ENCODE measurements around the gene PHYKPL. TPM values are rescaled to one million over a fixed set of nuclear protein-coding genes. Genes with fewer than 3 reads are reported as not detected.

Gene PHYKPL
- total and polyA plus RNA-seq, 2 donors (not counting 1 experiment from before 2014, with no cell fraction given), result 263 to 313 TPM

DNA sequence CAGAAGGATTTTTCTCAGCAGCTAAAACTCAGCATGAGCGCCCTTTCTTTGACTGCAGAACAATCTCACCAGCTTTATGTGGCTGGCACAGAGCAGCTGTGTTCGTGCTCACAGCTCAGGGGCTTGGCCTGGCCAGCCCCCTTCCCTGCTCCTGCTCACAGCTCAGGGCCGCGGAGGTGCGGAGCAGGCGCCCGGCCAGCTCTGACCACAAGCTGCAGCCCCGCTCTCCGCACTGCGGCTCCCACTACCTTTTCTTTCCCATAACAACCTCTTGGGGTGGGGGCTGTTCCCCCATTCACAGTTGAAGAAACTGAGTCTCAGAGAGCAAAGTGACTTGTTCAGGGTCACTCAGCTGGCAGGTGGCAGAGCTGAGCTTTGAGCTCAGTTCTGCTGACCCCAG, 34.0 kb upstream of the PHYKPL start:
- H3K4me1 ChIP-seq (ENCODE audit: control insufficient read depth in 2 of 2, insufficient read depth in 2 of 2, low read length in 2 of 2), result no peaks in the 10 kb centered on the region
- peaks cover 8% of the 10 kb centered on the region for H3K27me3 Mint-ChIP-seq
- no peak for DNase-seq
- no peak for TF ChIP-seq EZH2 (IDR thresholded peaks at IDR 0.05; ENCODE audit: borderline replicate concordance, insufficient read depth, low read depth, low read length, poor library complexity, severe bottlenecking)
- TF ChIP-seq, protein P1, sequence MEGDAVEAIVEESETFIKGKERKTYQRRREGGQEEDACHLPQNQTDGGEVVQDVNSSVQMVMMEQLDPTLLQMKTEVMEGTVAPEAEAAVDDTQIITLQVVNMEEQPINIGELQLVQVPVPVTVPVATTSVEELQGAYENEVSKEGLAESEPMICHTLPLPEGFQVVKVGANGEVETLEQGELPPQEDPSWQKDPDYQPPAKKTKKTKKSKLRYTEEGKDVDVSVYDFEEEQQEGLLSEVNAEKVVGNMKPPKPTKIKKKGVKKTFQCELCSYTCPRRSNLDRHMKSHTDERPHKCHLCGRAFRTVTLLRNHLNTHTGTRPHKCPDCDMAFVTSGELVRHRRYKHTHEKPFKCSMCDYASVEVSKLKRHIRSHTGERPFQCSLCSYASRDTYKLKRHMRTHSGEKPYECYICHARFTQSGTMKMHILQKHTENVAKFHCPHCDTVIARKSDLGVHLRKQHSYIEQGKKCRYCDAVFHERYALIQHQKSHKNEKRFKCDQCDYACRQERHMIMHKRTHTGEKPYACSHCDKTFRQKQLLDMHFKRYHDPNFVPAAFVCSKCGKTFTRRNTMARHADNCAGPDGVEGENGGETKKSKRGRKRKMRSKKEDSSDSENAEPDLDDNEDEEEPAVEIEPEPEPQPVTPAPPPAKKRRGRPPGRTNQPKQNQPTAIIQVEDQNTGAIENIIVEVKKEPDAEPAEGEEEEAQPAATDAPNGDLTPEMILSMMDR (IDR thresholded peaks at IDR 0.05), result no peak
- 96% methylated on average over 10 of the region's 10 CpGs for WGBS (ENCODE audit: insufficient coverage)
- H3K79me2 ChIP-seq (ENCODE audit: control insufficient read depth, insufficient read depth, low read length), result no peaks in the 10 kb centered on the region
- no peaks in the 10 kb centered on the region for H3K4me1 Mint-ChIP-seq
- CTCF ChIA-PET, result no interaction called here
- no peaks in the 10 kb centered on the region for H4K20me1 ChIP-seq (ENCODE audit: control insufficient read depth, insufficient read depth, low read length, poor library complexity, severe bottlenecking)
- H2AFZ ChIP-seq (ENCODE audit: insufficient read depth, low read depth, low read length, poor library complexity, severe bottlenecking), result no peak overlapping the region
- intact Hi-C loops (cut with micrococcal nuclease), result no loop called here
- H3K4me3 Mint-ChIP-seq, result no peak overlapping the region
- H3K36me3 ChIP-seq (replicated peaks in 1 of 2; ENCODE audit: control extremely low read depth in 1 of 2, control insufficient read depth in 1 of 2, extremely low read depth in 1 of 2, insufficient read depth in 2 of 2, low read length in 1 of 2), result no peaks in the 10 kb centered on the region
- H3K27me3 ChIP-seq (replicated peaks in 1 of 4; ENCODE audit: control extremely low read depth in 1 of 4, control insufficient read depth in 3 of 4, insufficient read depth in 4 of 4, low read length in 3 of 4), result no peaks in the 10 kb centered on the region
- H3K27ac ChIP-seq (ENCODE audit: low read length in 2 of 2), result no peak overlapping the region
- no peak overlapping the region for H3K27ac Mint-ChIP-seq
- H3K4me3 ChIP-seq (ENCODE audit: control extremely low read depth in 1 of 5, extremely low read depth in 1 of 5, insufficient read depth in 1 of 5, low read depth in 2 of 5, low read length in 4 of 5), result no peak overlapping the region
- no peak overlapping the region for H3K9ac ChIP-seq (ENCODE audit: low read length)
- POLR2A ChIA-PET, result no interaction called here
- H3K9me3 ChIP-seq (ENCODE audit: control extremely low read depth in 1 of 3, control insufficient read depth in 2 of 3, insufficient read depth in 1 of 3, low read length in 2 of 3), result no peaks in the 10 kb centered on the region
- H3K9me3 Mint-ChIP-seq (ENCODE audit: insufficient read depth), result peaks cover 4% of the 10 kb centered on the region
- ATAC-seq (ENCODE audit: low read depth), result no peak
- no peak overlapping the region for H3K4me2 ChIP-seq (replicated peaks; ENCODE audit: low read depth, low read length, poor library complexity, severe bottlenecking)

DNA sequence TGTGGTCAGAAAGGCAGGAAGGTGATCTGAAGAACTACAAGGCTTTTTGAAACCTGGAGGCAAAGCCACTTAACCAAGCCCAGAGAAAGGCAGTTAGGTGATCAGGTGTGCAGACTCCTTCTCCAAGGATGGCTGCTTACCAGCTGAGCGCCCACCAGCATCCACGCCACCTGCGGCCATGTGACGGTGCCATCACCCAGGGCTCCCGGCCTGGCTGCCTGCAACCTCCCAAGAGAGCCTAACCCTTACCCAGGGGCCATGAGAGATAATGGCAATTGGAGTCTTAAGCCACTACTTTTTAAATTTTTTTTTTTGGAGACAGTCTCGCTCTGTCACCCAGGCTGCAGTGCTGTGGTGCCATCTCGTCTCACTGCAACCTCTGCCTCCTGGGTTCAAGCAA, 33.1 kb upstream of the PHYKPL start:
- no peak overlapping the region for H3K27ac ChIP-seq (ENCODE audit: low read length in 2 of 2)
- no peak for TF ChIP-seq EZH2 (IDR thresholded peaks at IDR 0.05; ENCODE audit: borderline replicate concordance, insufficient read depth, low read depth, low read length, poor library complexity, severe bottlenecking)
- TF ChIP-seq, protein P1 (IDR thresholded peaks at IDR 0.05), result no peak
- H3K9me3 ChIP-seq (ENCODE audit: control extremely low read depth in 1 of 3, control insufficient read depth in 2 of 3, insufficient read depth in 1 of 3, low read length in 2 of 3), result no peaks in the 10 kb centered on the region
- intact Hi-C loops (cut with micrococcal nuclease), result no loop called here
- H2AFZ ChIP-seq (ENCODE audit: insufficient read depth, low read depth, low read length, poor library complexity, severe bottlenecking), result no peak overlapping the region
- DNase-seq (no peak), ATAC-seq (ENCODE audit: low read depth) (no peak)
- no peaks in the 10 kb centered on the region for H4K20me1 ChIP-seq (ENCODE audit: control insufficient read depth, insufficient read depth, low read length, poor library complexity, severe bottlenecking)
- H3K27me3 ChIP-seq (replicated peaks in 1 of 4; ENCODE audit: control extremely low read depth in 1 of 4, control insufficient read depth in 3 of 4, insufficient read depth in 4 of 4, low read length in 3 of 4), result no peaks in the 10 kb centered on the region
- H3K4me2 ChIP-seq (replicated peaks; ENCODE audit: low read depth, low read length, poor library complexity, severe bottlenecking), result no peak overlapping the region
- no peaks in the 10 kb centered on the region for H3K79me2 ChIP-seq (ENCODE audit: control insufficient read depth, insufficient read depth, low read length)
- Mint-ChIP-seq H3K4me1 (no peaks in the 10 kb centered on the region), H3K27ac (no peak overlapping the region), H3K4me3 (no peak overlapping the region), H3K9me3 (ENCODE audit: insufficient read depth) (peaks cover 4% of the 10 kb centered on the region), H3K27me3 (peaks cover 4% of the 10 kb centered on the region)
- H3K4me3 ChIP-seq (ENCODE audit: control extremely low read depth in 1 of 5, extremely low read depth in 1 of 5, insufficient read depth in 1 of 5, low read depth in 2 of 5, low read length in 4 of 5), result no peak overlapping the region
- H3K9ac ChIP-seq (ENCODE audit: low read length), result no peak overlapping the region
- no peaks in the 10 kb centered on the region for H3K4me1 ChIP-seq (ENCODE audit: control insufficient read depth in 2 of 2, insufficient read depth in 2 of 2, low read length in 2 of 2)
- ChIA-PET CTCF (no interaction called here), POLR2A (no interaction called here)
- no peaks in the 10 kb centered on the region for H3K36me3 ChIP-seq (replicated peaks in 1 of 2; ENCODE audit: control extremely low read depth in 1 of 2, control insufficient read depth in 1 of 2, extremely low read depth in 1 of 2, insufficient read depth in 2 of 2, low read length in 1 of 2)
- 77% methylated on average over 4 of the region's 7 CpGs for WGBS (ENCODE audit: insufficient coverage)

All from B cell (primary cell).